Ovary (tissue), 3 donors: ENCODE measurements around the gene CENPL.

Experiments
- POLR2A ChIP-seq: fragments of 450-650 bp; IDR thresholded peaks from one replicate; pipeline ENCODE4 v1.6.1; 2017; ENCODE audit warnings: antibody characterized with exemption, mild to moderate bottlenecking, moderate library complexity
- TF ChIP-seq, protein P1 (sequence below), 3 donors: fragments of 450-650 bp in 2 of 3; fragments of 200-600 bp in 1 of 3; IDR thresholded peaks; one replicate each; pipeline versions ENCODE4 v1.5.1 to v1.8.0; 2016 to 2022; ENCODE audit warnings: antibody characterized with exemption in 3 of 3, mild to moderate bottlenecking in 1 of 3
- donor health status: DM: no; HTN: no; CAD: no.

DNA sequence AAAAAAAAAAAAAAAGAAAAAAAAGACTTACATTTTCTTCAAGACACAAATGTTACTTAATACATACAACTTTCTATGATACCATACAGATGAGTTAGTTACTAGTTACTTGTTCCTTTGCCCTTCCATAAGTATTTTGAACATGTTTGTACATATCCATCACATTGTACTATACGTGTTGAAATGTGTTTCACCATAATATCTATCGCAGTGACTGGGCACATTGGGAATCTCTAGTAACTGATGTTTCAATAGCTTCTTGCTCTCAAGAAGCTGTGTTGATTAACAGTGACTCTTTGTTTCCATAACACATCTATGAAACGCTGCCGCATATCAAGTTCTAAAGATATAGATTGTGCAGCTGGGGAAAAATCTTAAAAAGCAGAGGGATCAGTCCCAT, 67.0 kb downstream of the CENPL start:
- TF ChIP-seq, protein P1, sequence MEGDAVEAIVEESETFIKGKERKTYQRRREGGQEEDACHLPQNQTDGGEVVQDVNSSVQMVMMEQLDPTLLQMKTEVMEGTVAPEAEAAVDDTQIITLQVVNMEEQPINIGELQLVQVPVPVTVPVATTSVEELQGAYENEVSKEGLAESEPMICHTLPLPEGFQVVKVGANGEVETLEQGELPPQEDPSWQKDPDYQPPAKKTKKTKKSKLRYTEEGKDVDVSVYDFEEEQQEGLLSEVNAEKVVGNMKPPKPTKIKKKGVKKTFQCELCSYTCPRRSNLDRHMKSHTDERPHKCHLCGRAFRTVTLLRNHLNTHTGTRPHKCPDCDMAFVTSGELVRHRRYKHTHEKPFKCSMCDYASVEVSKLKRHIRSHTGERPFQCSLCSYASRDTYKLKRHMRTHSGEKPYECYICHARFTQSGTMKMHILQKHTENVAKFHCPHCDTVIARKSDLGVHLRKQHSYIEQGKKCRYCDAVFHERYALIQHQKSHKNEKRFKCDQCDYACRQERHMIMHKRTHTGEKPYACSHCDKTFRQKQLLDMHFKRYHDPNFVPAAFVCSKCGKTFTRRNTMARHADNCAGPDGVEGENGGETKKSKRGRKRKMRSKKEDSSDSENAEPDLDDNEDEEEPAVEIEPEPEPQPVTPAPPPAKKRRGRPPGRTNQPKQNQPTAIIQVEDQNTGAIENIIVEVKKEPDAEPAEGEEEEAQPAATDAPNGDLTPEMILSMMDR (IDR thresholded peaks at IDR 0.05) = no peak
- no peak for TF ChIP-seq POLR2A
